GM10248 (cell line): Measurements from ENCODE around the gene WSB1.

ENCODE experiments used
- CTCF ChIA-PET: fragments of 300-600 bp; sonication (Branson Sonifier 250); formaldehyde crosslinking; extraction: SDS; loops from one replicate; lab custom pipeline; 2021; ENCODE audit warnings: antibody characterized with exemption; lab: Yijun Ruan, JAX
- POLR2A ChIA-PET: fragments of 350-650 bp; sonication (Branson Sonifier 250); formaldehyde crosslinking; extraction: SDS; loops from one replicate; lab custom pipeline; 2020; ENCODE audit warnings: antibody characterized with exemption; lab: Yijun Ruan, JAX
- DNase-seq: peaks from one replicate; pipeline ENCODE4 v3.0.0; 2012; ENCODE audit errors: extremely low spot score
- TF ChIP-seq, protein P1 (sequence below): IDR thresholded peaks from 2 replicates; pipeline ENCODE4 v1.5.1; 2012; ENCODE audit warnings: mild to moderate bottlenecking, low read depth; ENCODE audit errors: extremely low read depth, missing control alignments, control extremely low read depth

Gene WSB1

DNA sequence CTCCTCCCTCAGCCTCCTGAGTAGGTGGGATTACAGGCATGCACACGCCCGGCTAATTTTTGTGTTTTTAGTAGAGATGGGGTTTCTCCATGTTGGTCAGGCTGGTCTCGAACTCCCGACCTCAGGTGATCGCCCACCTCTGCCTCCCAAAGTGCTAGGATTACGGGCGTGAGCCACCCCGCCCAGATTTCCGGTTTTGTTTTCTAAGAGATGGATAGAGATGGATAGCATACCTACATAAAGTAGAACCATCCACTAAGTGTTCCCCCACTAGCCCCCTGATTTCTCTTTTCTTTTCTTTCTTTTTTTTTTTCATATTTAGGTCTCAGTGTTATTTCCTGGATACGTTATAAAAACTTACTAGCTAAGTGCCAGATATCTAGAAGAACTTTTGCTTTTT, 2.0 kb downstream of the WSB1 start:
- POLR2A ChIA-PET = interaction anchor here (0.6 to 1.3 kb wide), 2 partner anchors 86 to 171 kb away, joined by 4 to 5 read pairs; no protein-coding TSS in a partner anchor
- TF ChIP-seq, protein P1, sequence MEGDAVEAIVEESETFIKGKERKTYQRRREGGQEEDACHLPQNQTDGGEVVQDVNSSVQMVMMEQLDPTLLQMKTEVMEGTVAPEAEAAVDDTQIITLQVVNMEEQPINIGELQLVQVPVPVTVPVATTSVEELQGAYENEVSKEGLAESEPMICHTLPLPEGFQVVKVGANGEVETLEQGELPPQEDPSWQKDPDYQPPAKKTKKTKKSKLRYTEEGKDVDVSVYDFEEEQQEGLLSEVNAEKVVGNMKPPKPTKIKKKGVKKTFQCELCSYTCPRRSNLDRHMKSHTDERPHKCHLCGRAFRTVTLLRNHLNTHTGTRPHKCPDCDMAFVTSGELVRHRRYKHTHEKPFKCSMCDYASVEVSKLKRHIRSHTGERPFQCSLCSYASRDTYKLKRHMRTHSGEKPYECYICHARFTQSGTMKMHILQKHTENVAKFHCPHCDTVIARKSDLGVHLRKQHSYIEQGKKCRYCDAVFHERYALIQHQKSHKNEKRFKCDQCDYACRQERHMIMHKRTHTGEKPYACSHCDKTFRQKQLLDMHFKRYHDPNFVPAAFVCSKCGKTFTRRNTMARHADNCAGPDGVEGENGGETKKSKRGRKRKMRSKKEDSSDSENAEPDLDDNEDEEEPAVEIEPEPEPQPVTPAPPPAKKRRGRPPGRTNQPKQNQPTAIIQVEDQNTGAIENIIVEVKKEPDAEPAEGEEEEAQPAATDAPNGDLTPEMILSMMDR = no peak
- CTCF ChIA-PET = interaction anchor here (0.9 to 2.1 kb wide), 7 partner anchors 8 to 59 kb away, joined by 3 to 8 read pairs (median 4); no protein-coding TSS in a partner anchor
- no peak for DNase-seq

DNA sequence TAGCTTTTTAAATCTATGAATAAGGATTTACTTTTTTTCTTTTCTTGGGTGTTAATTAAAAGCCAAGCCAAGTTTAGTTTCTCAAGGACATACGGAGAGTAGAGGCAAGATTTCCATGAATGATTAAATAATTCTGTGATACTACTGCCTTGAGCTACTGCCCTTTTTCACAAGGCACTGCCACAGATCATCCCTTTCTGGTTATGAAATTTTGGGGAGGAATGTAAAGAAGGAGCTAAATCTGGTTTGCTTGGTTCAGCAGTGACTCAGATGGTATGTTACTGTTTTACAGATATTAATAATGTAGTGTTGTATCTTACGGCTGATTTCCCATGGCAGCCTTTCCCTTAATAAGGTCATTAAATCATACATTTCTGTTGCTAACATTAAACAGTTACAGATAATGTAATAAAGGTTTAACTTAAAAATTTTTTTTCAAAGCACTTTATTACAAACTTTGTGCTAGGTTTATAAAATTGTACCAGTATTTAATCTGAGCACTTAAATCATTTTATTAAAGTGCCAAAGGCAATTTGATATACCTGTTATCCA, 2.6 kb downstream of the WSB1 start:
- ChIA-PET POLR2A (interaction anchor here (0.6 to 1.3 kb wide), 3 partner anchors 28 to 170 kb away, joined by 3 to 5 read pairs (median 4); no protein-coding TSS in a partner anchor), CTCF (interaction anchor here (0.9 to 2.1 kb wide), 6 partner anchors 8 to 60 kb away, joined by 3 to 8 read pairs (median 4); no protein-coding TSS in a partner anchor)
- no peak for DNase-seq
- TF ChIP-seq, protein P1 = no peak

DNA sequence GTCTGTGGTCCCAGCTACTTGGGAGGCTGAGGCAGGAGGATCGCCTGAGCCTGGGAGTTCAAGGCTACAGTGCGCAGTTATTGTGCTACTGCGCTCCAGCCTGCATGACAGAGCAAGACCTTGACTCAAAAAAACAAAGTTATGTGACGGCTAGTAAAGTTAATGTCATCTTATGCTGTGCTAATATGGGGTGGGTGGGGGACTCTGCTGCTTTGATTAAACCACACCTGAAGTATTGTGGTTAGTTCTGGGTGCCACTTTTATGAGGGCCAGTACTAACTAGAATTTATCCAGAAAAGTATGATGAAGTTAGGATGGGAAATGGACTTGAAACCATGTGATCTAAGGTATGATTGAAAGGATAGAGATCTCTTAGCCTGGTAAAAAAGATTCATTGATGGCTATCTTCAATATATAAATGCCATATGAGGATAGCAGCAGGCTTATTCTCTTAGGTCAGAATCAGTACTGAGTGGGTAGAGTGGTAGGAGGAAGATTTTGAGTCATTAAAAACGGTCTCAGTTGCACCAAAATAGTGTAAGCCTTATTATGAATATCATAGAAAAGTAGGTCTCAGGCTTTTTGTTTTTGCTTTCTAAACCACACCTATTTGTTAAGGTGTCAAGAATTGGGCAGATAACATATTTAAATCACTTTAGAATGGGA, 5.6 kb downstream of the WSB1 start:
- TF ChIP-seq, protein P1 = no peak
- POLR2A ChIA-PET = no interaction called here
- CTCF ChIA-PET = interaction anchor here (1.2 kb wide), 2 partner anchors 13 to 18 kb away, joined by 3 to 4 read pairs; no protein-coding TSS in a partner anchor
- DNase-seq = no peak

DNA sequence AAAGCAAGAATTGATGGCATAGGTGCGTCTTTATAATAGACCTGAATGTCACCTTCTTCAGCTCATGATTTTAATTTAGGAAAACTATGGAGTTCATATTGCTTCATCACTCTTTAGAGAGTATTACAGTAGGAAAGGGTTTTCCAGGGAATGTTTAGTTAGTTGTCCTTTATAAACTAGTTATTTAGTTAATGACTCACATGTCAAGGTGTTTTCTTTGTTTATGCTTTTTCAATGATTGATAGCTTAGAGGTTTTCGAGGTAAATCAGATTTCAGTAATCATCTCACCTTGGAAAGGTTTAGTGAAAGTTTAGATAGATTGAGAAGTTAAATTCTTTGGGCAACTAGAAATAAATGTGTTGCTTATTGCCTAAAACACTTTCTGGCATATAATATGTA, 9.8 kb downstream of the WSB1 start:
- ChIA-PET POLR2A (no interaction called here), CTCF (interaction anchor here (1.0 to 2.7 kb wide), 7 partner anchors 9 to 68 kb away, joined by 3 to 7 read pairs (median 3); partner anchors contain the start of gene WSB1)
- TF ChIP-seq, protein P1 = no peak
- no peak for DNase-seq

DNA sequence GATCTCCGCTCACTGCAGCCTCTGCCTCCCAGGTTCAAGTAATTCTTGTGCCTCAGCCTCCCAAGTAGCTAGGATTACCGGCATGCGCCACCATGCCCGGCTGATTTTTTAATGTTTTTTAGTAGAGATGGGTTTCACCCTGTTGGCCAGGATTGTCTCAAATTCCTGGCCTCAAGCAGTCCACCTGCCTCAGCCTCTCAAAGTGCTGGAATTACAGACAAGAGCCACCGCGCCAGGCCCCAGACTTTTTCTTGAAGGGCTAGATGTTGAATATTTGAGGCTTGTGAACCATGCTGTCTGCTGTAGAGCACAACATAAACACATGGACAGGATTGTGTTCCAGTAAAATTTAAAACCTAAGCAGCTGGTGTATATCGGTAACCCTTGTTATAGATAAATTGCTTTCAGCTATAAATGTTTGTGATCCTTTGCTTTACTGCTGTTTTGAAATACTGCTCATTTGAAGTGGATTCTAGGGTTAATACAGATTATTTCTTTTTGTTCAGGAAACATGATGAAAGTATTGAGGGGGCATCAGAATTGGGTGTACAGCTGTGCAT, 12.4 kb downstream of the WSB1 start:
- no peak for DNase-seq
- TF ChIP-seq, protein P1 = no peak
- ChIA-PET CTCF (interaction anchor here (1.5 to 1.6 kb wide), 2 partner anchors 10 to 109 kb away, joined by 3 to 4 read pairs; no protein-coding TSS in a partner anchor), POLR2A (interaction anchor here (1.7 kb wide), 1 partner anchor 12 kb away, joined by 6 read pairs; the partner anchor contains the start of gene WSB1)

DNA sequence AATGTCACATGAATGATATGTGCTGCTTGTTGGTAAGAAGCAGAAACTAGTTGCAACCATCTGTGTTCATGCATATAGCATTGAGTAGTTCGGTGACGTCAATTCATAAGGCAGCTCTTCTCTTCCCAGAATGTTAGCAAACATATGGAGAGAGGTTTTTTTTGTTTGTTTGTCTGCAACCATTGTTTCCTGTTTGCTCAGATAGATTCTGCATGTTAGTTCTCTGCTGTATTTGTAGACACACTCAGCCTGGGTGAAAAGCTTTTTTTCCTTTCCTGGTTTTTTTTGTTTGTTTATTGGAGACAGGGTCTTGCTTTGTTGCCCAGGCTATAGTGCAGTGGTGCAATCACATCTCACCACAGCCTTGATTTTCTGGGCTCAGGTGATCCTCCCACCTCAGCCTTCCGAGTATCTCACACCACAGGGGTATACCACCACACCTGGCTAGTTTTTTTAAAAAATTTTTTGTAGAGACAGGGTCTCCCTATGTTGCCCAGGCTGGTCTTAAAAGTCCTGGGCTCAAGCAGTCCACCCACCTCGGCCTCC, 16.7 kb downstream of the WSB1 start:
- ChIA-PET CTCF (interaction anchor here (1.2 kb wide), 2 partner anchors 11 to 23 kb away, joined by 3 read pairs; no protein-coding TSS in a partner anchor), POLR2A (interaction anchor here (0.6 kb wide), 1 partner anchor 56 kb away, joined by 3 read pairs; no protein-coding TSS in a partner anchor)

More for the DNA sequence above, 16.7 kb downstream of the WSB1 start:
- no peak for DNase-seq
- TF ChIP-seq, protein P1 = no peak
